Cardiac muscle cell (in vitro differentiated cells and primary cell): Measurements from ENCODE around the gene NUP107. TPM values are rescaled to one million over a fixed set of nuclear protein-coding genes. Genes with fewer than 3 reads are reported as not detected.

Experiments used
- DNase-seq, 2 donors: peaks; one replicate each; pipeline versions ENCODE4 v3.0.0 to v3.0.0-alpha.2; 2010 to 2017; ENCODE audit warnings: low read depth in 1 of 2, low spot score in 1 of 2
- H3K27ac ChIP-seq: fragments of 200-600 bp; sonication (generic); 2 replicates; pipeline ENCODE4 v1.5.1; 2016
- H3K27me3 ChIP-seq: fragments of 200-600 bp; sonication (generic); 2 replicates; pipeline ENCODE4 v1.6.0; 2016; ENCODE audit warnings: control low read depth
- H3K36me3 ChIP-seq: fragments of 200-600 bp; sonication (generic); 2 replicates; pipeline ENCODE4 v1.5.1; 2016; ENCODE audit warnings: control low read depth
- H3K4me1 ChIP-seq: fragments of 200-600 bp; sonication (generic); 2 replicates; pipeline ENCODE4 v1.8.1; 2017; ENCODE audit warnings: low read depth, mild to moderate bottlenecking, mixed run types
- H3K4me3 ChIP-seq: fragments of 200-600 bp; sonication (generic); 2 replicates; pipeline ENCODE4 v1.5.1; 2016; ENCODE audit warnings: mild to moderate bottlenecking
- H3K9me3 ChIP-seq: fragments of 200-600 bp; sonication (generic); 2 replicates; pipeline ENCODE4 v1.5.1; 2017; ENCODE audit warnings: low read depth, mild to moderate bottlenecking, control low read depth
- CTCF ChIP-seq: IDR thresholded peaks from 2 replicates; pipeline ENCODE4 v1.5.1; 2012; ENCODE audit warnings: low read depth, mild to moderate bottlenecking, low read length
- polyA plus RNA-seq: library from polyadenylated mRNA; unstranded; fragments of >200 nt; fragmentation: Nextera tagmentation; extraction: Ambion mirVana; gene quantifications from 2 replicates; pipeline ENCODE4 v1.2.1, GENCODE V29; 2016
- total RNA-seq: library from RNA; depleted of rRNA; stranded (reverse); fragments of >200 nt; gene quantifications from 2 replicates; pipeline ENCODE4 v1.2.3, GENCODE V29; 2016

The NUP107 gene
- total and polyA plus RNA-seq, 2 experiments from 2014 or later: 33.4 to 53.9 TPM

- Histone ChIP-seq H3K27me3 (no peaks in the 10 kb centered on the region), H3K9me3 (no peaks in the 10 kb centered on the region), H3K4me3 (no peak overlapping the region), H3K36me3 (no peaks in the 10 kb centered on the region), H3K27ac (no peak overlapping the region), H3K4me1 (peaks cover 13% of the 10 kb centered on the region)
- DNase-seq: no peak
- no peak for TF ChIP-seq CTCF
Observed at GRCh38 chr12:68781728-68782127, 95.0 kb downstream of the NUP107 start.

GRCh38 chr12:68784015-68784414 lies 97.2 kb downstream of the NUP107 start:
- Histone ChIP-seq H3K27ac (peak overlapping the region; percentile 25), H3K4me3 (no peak overlapping the region), H3K27me3 (no peaks in the 10 kb centered on the region), H3K4me1 (peaks cover 19% of the 10 kb centered on the region), H3K9me3 (no peaks in the 10 kb centered on the region), H3K36me3 (no peaks in the 10 kb centered on the region)
- DNase-seq: peak in 1 of 2 donors; percentile 56
- no peak for TF ChIP-seq CTCF

GRCh38 chr12:68785358-68785757 lies 98.6 kb downstream of the NUP107 start:
- Histone ChIP-seq H3K27me3 (no peaks in the 10 kb centered on the region), H3K27ac (no peak overlapping the region), H3K4me3 (no peak overlapping the region), H3K9me3 (no peaks in the 10 kb centered on the region), H3K4me1 (peaks cover 19% of the 10 kb centered on the region), H3K36me3 (no peaks in the 10 kb centered on the region)
- no peak for TF ChIP-seq CTCF
- DNase-seq: peak in 1 of 2 donors; percentile 47

- Histone ChIP-seq H3K27me3 (no peaks in the 10 kb centered on the region), H3K36me3 (no peaks in the 10 kb centered on the region), H3K27ac (no peak overlapping the region), H3K4me1 (peaks cover 16% of the 10 kb centered on the region), H3K9me3 (no peaks in the 10 kb centered on the region), H3K4me3 (no peak overlapping the region)
- no peak for TF ChIP-seq CTCF
- DNase-seq: no peak
Observed at GRCh38 chr12:68785823-68786222, 99.0 kb downstream of the NUP107 start.

GRCh38 chr12:68786929-68787328 lies 100.2 kb downstream of the NUP107 start:
- H3K4me1 ChIP-seq: peaks cover 12% of the 10 kb centered on the region
- no peak overlapping the region for H3K4me3 ChIP-seq
- H3K27ac ChIP-seq: peak overlapping the region; percentile 73
- no peaks in the 10 kb centered on the region for H3K36me3 ChIP-seq
- no peaks in the 10 kb centered on the region for H3K9me3 ChIP-seq
- no peaks in the 10 kb centered on the region for H3K27me3 ChIP-seq
- no peak for TF ChIP-seq CTCF
- no peak for DNase-seq

GRCh38 chr12:68788554-68789143 lies 101.9 kb downstream of the NUP107 start:
- Histone ChIP-seq H3K4me1 (peaks cover 8% of the 10 kb centered on the region), H3K9me3 (no peaks in the 10 kb centered on the region), H3K27ac (no peak overlapping the region), H3K27me3 (no peaks in the 10 kb centered on the region), H3K36me3 (no peaks in the 10 kb centered on the region), H3K4me3 (no peak overlapping the region)
- no peak for TF ChIP-seq CTCF
- DNase-seq: no peak
